WI38 (cell line): ENCODE measurements around the gene RNF167.

Source experiments
- H3K4me3 ChIP-seq: 2 replicates; pipeline ENCODE4 v1.5.1; 2011; ENCODE audit warnings: low read depth, mild to moderate bottlenecking, control low read depth, low read length
- TF ChIP-seq, protein P1 (sequence below): IDR thresholded peaks from 2 replicates; pipeline ENCODE4 v1.5.1; 2012; ENCODE audit warnings: low read depth, mild to moderate bottlenecking, control low read depth, low read length

Gene RNF167

DNA sequence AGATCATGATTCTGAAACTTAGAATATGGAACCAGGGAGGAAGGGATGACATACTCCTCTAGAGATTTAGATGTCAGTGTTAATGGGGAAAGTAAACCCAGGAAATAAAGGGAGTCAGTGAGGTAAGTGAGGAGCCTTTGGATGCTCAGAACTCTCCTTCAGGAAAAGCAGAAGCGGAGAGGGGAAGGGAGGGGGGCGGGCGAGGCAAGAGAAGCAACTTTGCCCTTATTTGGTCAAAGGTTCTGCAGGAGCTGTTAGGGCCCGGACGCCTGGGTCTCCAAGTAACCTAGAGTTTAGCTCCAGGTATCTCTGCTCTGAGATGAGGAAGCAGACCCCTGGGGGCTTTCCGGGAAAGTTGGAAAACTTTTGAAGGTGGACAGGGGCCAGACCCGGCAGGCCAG is 6.9 kb downstream of the RNF167 start:
- H3K4me3 ChIP-seq: peak overlapping the region; percentile 93
- TF ChIP-seq, protein P1, sequence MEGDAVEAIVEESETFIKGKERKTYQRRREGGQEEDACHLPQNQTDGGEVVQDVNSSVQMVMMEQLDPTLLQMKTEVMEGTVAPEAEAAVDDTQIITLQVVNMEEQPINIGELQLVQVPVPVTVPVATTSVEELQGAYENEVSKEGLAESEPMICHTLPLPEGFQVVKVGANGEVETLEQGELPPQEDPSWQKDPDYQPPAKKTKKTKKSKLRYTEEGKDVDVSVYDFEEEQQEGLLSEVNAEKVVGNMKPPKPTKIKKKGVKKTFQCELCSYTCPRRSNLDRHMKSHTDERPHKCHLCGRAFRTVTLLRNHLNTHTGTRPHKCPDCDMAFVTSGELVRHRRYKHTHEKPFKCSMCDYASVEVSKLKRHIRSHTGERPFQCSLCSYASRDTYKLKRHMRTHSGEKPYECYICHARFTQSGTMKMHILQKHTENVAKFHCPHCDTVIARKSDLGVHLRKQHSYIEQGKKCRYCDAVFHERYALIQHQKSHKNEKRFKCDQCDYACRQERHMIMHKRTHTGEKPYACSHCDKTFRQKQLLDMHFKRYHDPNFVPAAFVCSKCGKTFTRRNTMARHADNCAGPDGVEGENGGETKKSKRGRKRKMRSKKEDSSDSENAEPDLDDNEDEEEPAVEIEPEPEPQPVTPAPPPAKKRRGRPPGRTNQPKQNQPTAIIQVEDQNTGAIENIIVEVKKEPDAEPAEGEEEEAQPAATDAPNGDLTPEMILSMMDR: no peak

DNA sequence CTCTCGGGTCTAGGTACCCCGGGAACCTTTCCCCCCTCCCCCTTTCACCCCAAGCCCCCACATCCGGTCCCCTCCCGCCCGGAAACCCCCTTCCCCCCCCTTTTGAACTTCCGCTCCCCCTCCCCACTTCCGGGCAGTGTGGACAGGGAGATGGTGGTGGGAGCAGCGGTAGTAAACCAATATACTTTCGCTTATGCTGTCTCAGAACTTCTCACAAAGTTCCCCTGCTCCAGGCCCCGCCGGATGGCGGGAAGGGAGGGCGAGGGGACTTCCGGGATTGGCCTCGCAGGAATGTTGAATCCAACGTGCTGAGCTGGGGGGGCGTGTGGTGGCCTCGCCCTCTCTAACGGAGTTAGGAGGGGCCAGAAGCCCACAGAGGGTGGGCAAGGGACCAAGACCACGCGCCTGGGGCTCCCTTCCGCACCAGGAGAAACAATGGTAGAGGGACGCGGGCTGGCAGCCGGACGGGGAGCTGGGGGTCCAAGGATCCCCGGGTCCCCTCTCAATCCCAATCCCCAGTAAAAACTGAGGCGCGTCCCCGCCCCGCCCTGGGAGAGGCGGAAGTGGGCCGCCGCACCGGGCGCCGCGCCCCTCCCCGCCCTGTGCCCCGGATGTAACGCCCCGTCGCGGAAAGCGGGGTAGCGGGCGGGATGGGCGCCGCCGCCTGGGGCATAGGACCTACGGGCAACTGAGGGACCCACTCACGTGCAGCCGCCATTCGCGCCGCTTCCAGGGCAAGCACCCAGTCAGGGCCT is 7.5 kb downstream of the RNF167 start:
- H3K4me3 ChIP-seq: peak overlapping the region; percentile 93

DNA sequence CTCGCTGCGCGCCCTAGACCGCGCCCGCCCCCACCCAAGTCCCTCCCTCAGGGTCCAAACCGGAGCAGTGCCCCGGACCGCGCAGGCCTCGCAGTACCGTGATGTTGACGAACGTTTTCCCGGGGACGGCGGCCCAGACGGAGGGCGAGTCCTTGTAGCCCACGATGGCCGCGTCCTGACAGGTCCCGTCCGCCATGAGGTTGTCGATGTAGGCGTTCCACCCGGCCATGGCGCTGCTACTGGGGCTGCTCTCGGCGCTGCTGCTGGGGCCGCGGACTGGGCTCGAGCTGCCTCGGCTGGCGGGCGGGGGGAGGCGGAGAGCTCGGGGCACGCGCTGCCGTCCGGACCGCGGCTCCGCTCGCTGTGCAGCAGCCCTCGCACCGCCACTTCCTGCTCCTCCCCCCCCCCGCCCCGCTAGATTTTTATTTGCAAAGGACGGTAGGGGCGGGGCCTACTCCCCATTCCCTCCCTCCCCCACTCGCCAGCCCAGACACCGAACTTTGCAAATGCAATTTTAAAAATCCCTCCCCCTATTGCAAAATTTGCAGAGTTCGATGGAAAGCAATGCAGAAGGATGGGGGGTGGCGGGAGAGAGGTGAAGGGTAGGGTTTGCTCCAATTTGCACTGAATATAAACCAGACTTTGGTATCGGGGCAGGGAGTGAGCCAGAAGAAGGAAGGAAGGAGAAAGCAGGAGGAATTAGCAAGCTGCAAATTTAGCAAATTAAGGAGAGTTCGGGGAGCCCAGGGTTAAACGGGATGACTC is 8.3 kb downstream of the RNF167 start, which contains the start of gene PFN1:
PFN1 (minus strand) TSS at position 365 of the 765 bp plus-strand sequence; CDS start at position 229, 136 bp downstream.
- TF ChIP-seq, protein P1: no peak
- H3K4me3 ChIP-seq: peak within 1 kb of the TSS; percentile 93

More for the DNA sequence above, 7.5 kb downstream of the RNF167 start:
- TF ChIP-seq, protein P1: no peak

DNA sequence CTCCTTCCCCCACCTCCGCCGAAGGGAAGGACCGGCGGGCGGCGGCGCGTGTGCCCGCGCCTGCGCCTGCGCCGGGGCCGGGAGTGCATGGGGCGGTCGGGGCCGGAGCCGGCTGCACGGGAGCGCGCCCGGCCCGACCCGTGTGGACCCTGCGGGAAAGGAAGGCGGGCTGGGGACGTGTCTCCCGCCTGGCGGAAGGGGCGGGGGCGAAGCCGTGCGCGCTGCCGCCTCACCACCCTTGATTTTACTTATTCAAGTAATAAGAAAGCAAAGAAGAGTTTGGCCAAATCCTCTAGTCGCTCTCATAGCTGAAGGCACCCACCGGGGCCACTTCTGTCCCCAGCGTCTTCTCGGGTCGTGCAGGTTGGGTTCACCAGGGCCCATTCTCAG is 8.9 kb downstream of the RNF167 start:
- TF ChIP-seq, protein P1: no peak
- H3K4me3 ChIP-seq: peak overlapping the region; percentile 93

DNA sequence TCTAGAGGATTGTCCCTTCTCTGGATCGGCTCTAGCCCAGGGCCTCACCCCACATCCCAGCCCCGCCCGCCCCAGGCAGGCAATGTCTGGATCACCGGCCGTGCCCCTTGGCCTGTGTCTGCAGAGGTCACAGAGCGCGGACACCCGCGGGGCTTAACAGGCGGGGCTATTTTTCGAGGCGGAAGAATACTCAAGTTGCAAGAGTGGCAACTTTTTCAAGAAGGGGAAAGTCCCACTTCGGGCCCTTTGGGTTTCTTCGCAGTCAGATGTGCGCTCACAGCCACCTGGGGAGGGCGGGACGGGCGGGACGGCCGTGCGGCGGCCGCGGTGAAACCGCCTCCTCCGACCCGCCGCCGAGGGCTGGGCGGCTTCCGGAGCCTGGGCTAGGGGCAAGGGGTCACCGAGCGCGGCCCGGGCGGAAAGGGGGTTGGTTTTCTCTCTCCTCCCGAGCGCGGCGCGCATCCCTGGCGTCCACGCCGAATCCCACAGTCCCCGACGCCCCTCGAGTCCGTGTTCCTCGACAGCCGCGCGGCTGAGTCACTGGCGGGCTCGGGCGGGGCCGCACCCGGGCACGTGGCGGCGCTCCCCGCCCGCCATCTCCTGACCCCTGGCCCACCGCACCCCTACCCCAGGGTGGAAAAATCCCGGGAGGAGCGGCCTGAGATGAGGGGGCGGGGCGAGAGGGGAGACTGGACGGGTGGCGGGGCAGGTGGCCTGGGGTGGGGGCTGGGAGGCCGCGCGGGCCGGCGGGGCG is 9.4 kb downstream of the RNF167 start:
- TF ChIP-seq, protein P1: no peak
- peak overlapping the region; percentile 93 for H3K4me3 ChIP-seq

DNA sequence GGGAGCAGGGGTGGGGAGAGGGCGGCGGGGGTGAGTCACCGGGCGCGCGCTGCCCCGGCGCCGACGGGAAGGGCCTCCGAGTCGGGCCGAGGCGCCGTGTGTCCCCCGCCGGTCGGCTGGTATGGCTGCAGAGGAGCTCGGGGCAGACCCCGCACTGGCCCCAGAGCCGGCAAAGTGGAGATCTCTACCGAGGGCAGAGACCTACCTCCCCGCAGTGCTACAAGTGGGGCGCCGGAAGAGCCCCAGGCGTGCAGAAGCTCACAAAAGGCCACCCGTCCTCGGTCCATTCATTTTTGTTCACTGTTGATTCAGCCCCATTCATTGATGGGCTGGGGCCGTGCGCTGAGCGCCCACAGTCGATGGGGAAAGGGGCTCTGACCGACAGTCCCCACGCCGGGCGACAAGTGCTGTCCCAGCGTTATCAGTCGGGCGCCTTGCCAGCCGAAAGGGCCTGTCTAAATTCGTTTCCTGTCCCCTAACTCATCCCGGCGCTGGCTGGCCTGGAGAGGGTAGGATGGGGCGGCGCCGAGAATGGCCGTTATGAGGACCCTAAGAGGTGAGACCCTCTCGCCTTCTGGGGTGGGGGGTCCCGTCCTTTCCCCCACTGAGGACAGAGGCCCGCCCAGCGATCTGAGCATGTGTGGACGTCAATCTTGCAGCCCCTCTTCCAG is 10.1 kb downstream of the RNF167 start:
- TF ChIP-seq, protein P1: no peak
- H3K4me3 ChIP-seq: peak overlapping the region; percentile 41
